H1 (cell line): Measurements from ENCODE around the gene DSTYK. TPM values are rescaled to one million over a fixed set of nuclear protein-coding genes. Genes with fewer than 3 reads are reported as not detected.

Experiments used
- CTCF ChIA-PET: fragments of 300-600 bp; sonication (Branson Sonifier 250); formaldehyde crosslinking; loops from one replicate; lab custom pipeline; 2021; ENCODE audit not compliant: partially characterized antibody; lab: Charles Lee
- POLR2A ChIA-PET: fragments of 300-600 bp; sonication (Branson Sonifier 250); formaldehyde crosslinking; loops from one replicate; lab custom pipeline; 2021; ENCODE audit warnings: inconsistent platforms; ENCODE audit not compliant: partially characterized antibody; lab: Charles Lee
- DNase-seq, 2 experiments: peaks; one replicate each; pipeline versions ENCODE4 v3.0.0 to v3.0.0-alpha.2; 2010 to 2022; ENCODE audit warnings: low spot score in 2 of 2, low read depth in 1 of 2, mixed read lengths in 1 of 2
- FAIRE-seq: peaks from 2 replicates; lab custom pipeline; 2011; peaks lifted over from hg19 to GRCh38; lab: Jason Lieb, UNC
- H2AFZ ChIP-seq: 2 replicates; pipeline ENCODE4 v1.8.1; 2012; ENCODE audit warnings: low read length, inconsistent platforms
- H2AK5ac ChIP-seq: 2 replicates; pipeline ENCODE4 v1.6.1; 2013; ENCODE audit warnings: low read depth, low read length
- H2BK120ac ChIP-seq: replicated peaks from 2 replicates; pipeline ENCODE3; 2013; ENCODE audit warnings: low read depth, low read length, inconsistent platforms
- H2BK12ac ChIP-seq: 2 replicates; pipeline ENCODE4 v1.6.1; 2013; ENCODE audit warnings: low read depth, low read length
- H2BK15ac ChIP-seq: 2 replicates; pipeline ENCODE4 v1.6.1; 2013; ENCODE audit warnings: low read length
- H2BK20ac ChIP-seq: 2 replicates; pipeline ENCODE4 v1.6.1; 2013; ENCODE audit warnings: low read length
- H2BK5ac ChIP-seq: 2 replicates; pipeline ENCODE4 v1.6.1; 2013; ENCODE audit warnings: low read depth, low read length
- H3K14ac ChIP-seq: 2 replicates; pipeline ENCODE4 v1.6.1; 2013; ENCODE audit warnings: inconsistent platforms; ENCODE audit not compliant: insufficient read length
- H3K18ac ChIP-seq: 2 replicates; pipeline ENCODE4 v1.6.1; 2013; ENCODE audit warnings: low read length; ENCODE audit errors: extremely low read depth
- H3K23ac ChIP-seq: 2 replicates; pipeline ENCODE4 v1.6.1; 2013; ENCODE audit warnings: inconsistent platforms; ENCODE audit not compliant: insufficient read length
- H3K23me2 ChIP-seq: 2 replicates; pipeline ENCODE4 v1.6.1; 2013; ENCODE audit warnings: low read depth, low read length
- H3K27ac ChIP-seq: 2 replicates; pipeline ENCODE4 v1.6.1; 2011; ENCODE audit warnings: low read depth, low read length, inconsistent platforms
- H3K27me3 ChIP-seq, 4 experiments: replicated peaks in 1 of 4; 1 replicate in 1 of 4; 2 replicates in 3 of 4; pipeline versions ENCODE4 v1.6.1 to v1.8.1; 2011 to 2013; ENCODE audit warnings: low read length in 3 of 4, mild to moderate bottlenecking in 3 of 4, inconsistent platforms in 2 of 4, mixed read lengths in 2 of 4, moderate library complexity in 1 of 4; ENCODE audit not compliant: control insufficient read depth in 3 of 4, insufficient read depth in 3 of 4; ENCODE audit errors: extremely low read depth in 1 of 4
- H3K36me3 ChIP-seq, 4 experiments: 2 replicates each; pipeline versions ENCODE4 v1.6.1 to v1.8.1; 2011 to 2013; ENCODE audit warnings: mild to moderate bottlenecking in 4 of 4, low read length in 3 of 4, moderate library complexity in 2 of 4, control low read depth in 1 of 4, inconsistent platforms in 1 of 4; ENCODE audit not compliant: insufficient read depth in 4 of 4, control insufficient read depth in 2 of 4
- H3K4ac ChIP-seq: replicated peaks from 2 replicates; pipeline ENCODE3; 2013; ENCODE audit warnings: low read length, low read depth, mixed read lengths, inconsistent platforms; ENCODE audit not compliant: insufficient read length
- H3K4me1 ChIP-seq, 4 experiments: replicated peaks in 1 of 4; 1 replicate in 1 of 4; 2 replicates in 3 of 4; pipeline versions ENCODE4 v1.6.1 to v1.8.1; 2011 to 2013; ENCODE audit warnings: low read length in 3 of 4, inconsistent platforms in 2 of 4, mixed read lengths in 1 of 4; ENCODE audit not compliant: insufficient read depth in 4 of 4, control insufficient read depth in 3 of 4
- H3K4me2 ChIP-seq, 2 experiments: 2 replicates each; pipeline versions ENCODE4 v1.6.1 to v1.8.1; 2011 to 2013; ENCODE audit warnings: low read depth in 2 of 2, low read length in 2 of 2, control low read depth in 1 of 2, inconsistent platforms in 1 of 2, mild to moderate bottlenecking in 1 of 2; ENCODE audit not compliant: insufficient read depth in 1 of 2
- H3K4me3 ChIP-seq, 4 experiments: fragments of 200-600, 300-600 bp in 1 of 4; sonication (generic), shearing (Covaris generic), sonication (Bioruptor Twin) in 1 of 4; 2 replicates each; pipeline versions ENCODE4 v1.5.1 to v1.8.1; 2011 to 2016; ENCODE audit warnings: low read length in 4 of 4, low read depth in 3 of 4, control low read depth in 2 of 4, inconsistent platforms in 2 of 4, mild to moderate bottlenecking in 2 of 4, mixed read lengths in 1 of 4, moderate library complexity in 1 of 4; ENCODE audit not compliant: insufficient read depth in 2 of 4; ENCODE audit errors: extremely low read depth in 1 of 4
- H3K56ac ChIP-seq: replicated peaks from 2 replicates; pipeline ENCODE3; 2013; ENCODE audit warnings: low read depth, mild to moderate bottlenecking, mixed read lengths, low read length, inconsistent platforms; ENCODE audit not compliant: insufficient read length
- H3K79me1 ChIP-seq: 2 replicates; pipeline ENCODE4 v1.6.1; 2013; ENCODE audit warnings: low read depth, low read length, control low read depth
- H3K79me2 ChIP-seq, 2 experiments: 2 replicates each; pipeline versions ENCODE4 v1.6.1 to v1.8.1; 2012 to 2013; ENCODE audit warnings: low read length in 2 of 2, mild to moderate bottlenecking in 2 of 2, inconsistent platforms in 1 of 2; ENCODE audit not compliant: insufficient read depth in 2 of 2, control insufficient read depth in 1 of 2
- H3K9ac ChIP-seq, 4 experiments: replicated peaks in 1 of 4; 1 replicate in 1 of 4; 2 replicates in 3 of 4; pipeline versions ENCODE4 v1.6.1 to v1.8.1; 2011 to 2013; ENCODE audit warnings: low read depth in 3 of 4, low read length in 3 of 4, control low read depth in 2 of 4, mild to moderate bottlenecking in 2 of 4, moderate library complexity in 2 of 4, inconsistent platforms in 1 of 4; ENCODE audit errors: extremely low read depth in 1 of 4
- H3K9me3 ChIP-seq, 2 experiments: 2 replicates each; pipeline versions ENCODE4 v1.6.1 to v1.8.1; 2012 to 2013; ENCODE audit warnings: mild to moderate bottlenecking in 2 of 2, moderate library complexity in 2 of 2, control low read depth in 1 of 2, inconsistent platforms in 1 of 2, low read depth in 1 of 2, low read length in 1 of 2, mixed read lengths in 1 of 2; ENCODE audit not compliant: insufficient read depth in 2 of 2
- H4K20me1 ChIP-seq, 2 experiments: replicated peaks in 1 of 2; 2 replicates each; pipeline versions ENCODE3 to v1.8.1; 2011 to 2013; ENCODE audit warnings: inconsistent platforms in 2 of 2, low read length in 2 of 2, mild to moderate bottlenecking in 1 of 2; ENCODE audit not compliant: insufficient read depth in 2 of 2, control insufficient read depth in 1 of 2
- H4K5ac ChIP-seq: 2 replicates; pipeline ENCODE4 v1.6.1; 2013; ENCODE audit warnings: low read length, low read depth, mixed read lengths, inconsistent platforms; ENCODE audit not compliant: insufficient read length
- H4K8ac ChIP-seq: 2 replicates; pipeline ENCODE4 v1.8.0; 2013; ENCODE audit warnings: mild to moderate bottlenecking, moderate library complexity, low read length, inconsistent platforms; ENCODE audit not compliant: insufficient read depth; ENCODE audit errors: extremely low read depth
- H4K91ac ChIP-seq: replicated peaks from 2 replicates; pipeline ENCODE3; 2013; ENCODE audit warnings: low read length, mixed read lengths, inconsistent platforms; ENCODE audit not compliant: insufficient read length
- EGR1 ChIP-seq: IDR thresholded peaks from 2 replicates; pipeline ENCODE4 v1.6.1; 2011; ENCODE audit warnings: low read depth, low read length, borderline replicate concordance
- HDAC2 ChIP-seq, 2 experiments: fragments of 300-600 bp in 1 of 2; sonication (generic) in 1 of 2; IDR thresholded peaks; 2 replicates each; pipeline ENCODE4 v1.6.1; 2011 to 2012; ENCODE audit warnings: low read depth in 2 of 2, low read length in 2 of 2, mild to moderate bottlenecking in 2 of 2, moderate library complexity in 2 of 2, borderline replicate concordance in 1 of 2, inconsistent platforms in 1 of 2
- KDM4A ChIP-seq: IDR thresholded peaks from one replicate; pipeline ENCODE4 v1.7.1; 2012; ENCODE audit warnings: low read depth, mild to moderate bottlenecking, moderate library complexity, low read length, inconsistent platforms; ENCODE audit not compliant: severe bottlenecking
- POLR2A ChIP-seq, 2 experiments: IDR thresholded peaks; 1 replicate in 1 of 2; 2 replicates in 1 of 2; pipeline ENCODE4 v1.6.1; 2011; ENCODE audit warnings: low read depth in 2 of 2, low read length in 2 of 2, mild to moderate bottlenecking in 2 of 2; ENCODE audit errors: control extremely low read depth in 1 of 2
- SIX5 ChIP-seq: IDR thresholded peaks from 2 replicates; pipeline ENCODE4 v1.6.1; 2011; ENCODE audit warnings: mild to moderate bottlenecking, low read depth, low read length
- SP4 ChIP-seq: IDR thresholded peaks from 2 replicates; pipeline ENCODE4 v1.6.1; 2012; ENCODE audit warnings: low read length, inconsistent platforms
- TAF7 ChIP-seq: optimal IDR thresholded peaks from 2 replicates; pipeline ENCODE3; 2011; ENCODE audit warnings: low read depth, mild to moderate bottlenecking, inconsistent platforms, low read length, moderate library complexity, borderline replicate concordance
- TCF12 ChIP-seq: IDR thresholded peaks from 2 replicates; pipeline ENCODE4 v1.6.1; 2011; ENCODE audit warnings: low read depth, mild to moderate bottlenecking, low read length
- WGBS, 2 experiments: shearing (Covaris generic) in 1 of 2; methylation state at CpG; one replicate each; pipeline versions ENCODE4 v1.1.6 to v1.1.7; 2013 to 2015; ENCODE audit warnings: low lambda C conversion rate in 2 of 2, mixed read lengths in 2 of 2, inconsistent platforms in 1 of 2, low coverage in 1 of 2, missing lambda C conversion rate in 1 of 2; ENCODE audit not compliant: insufficient replicate concordance in 2 of 2, insufficient coverage in 1 of 2, insufficient read length in 1 of 2; ENCODE audit errors: extremely low coverage in 1 of 2, missing lambda C conversion rate in 1 of 2; 5-methylcytosine and 5-hydroxymethylcytosine counted together
- polyA plus RNA-seq, 7 experiments: library from polyadenylated mRNA; depleted of rRNA in 3 of 7; stranded (reverse) in 5 of 7; unstranded in 2 of 7; fragments of >200 nt in 5 of 7; fragments of 200-250 nt in 2 of 7; gene quantifications; 1 replicate in 5 of 7; 2 replicates in 1 of 7; 4 replicates in 1 of 7; pipeline versions ENCODE4 v1.2.1 to v1.2.3, GENCODE V29; 2011 to 2013; ENCODE audit warnings: missing spikeins in 2 of 7, mixed read lengths in 2 of 7
- total RNA-seq: library from RNA; stranded (reverse); fragmentation: NEBNext Ultra II Directional; extraction: Animal tissue kit (Norgen Biotek cat#: 25700); gene quantifications from 2 replicates; pipeline ENCODE4 v1.2.1, GENCODE V29; 2021
- TF ChIP-seq, protein P1 (sequence below): IDR thresholded peaks from 2 replicates; pipeline ENCODE4 v1.6.1; 2012; ENCODE audit warnings: low read length, inconsistent platforms

Gene DSTYK
- total and polyA plus RNA-seq, 2 of the 8 experiments (the other 6 are each of a cell fraction or from before 2014, with no cell fraction given) = 2.7 to 8.5 TPM

- 0 out of 2 replicates have a peak, but pooled peaks cover 2% of the 10 kb centered on the region for H3K79me1 ChIP-seq
- no peaks in the 10 kb centered on the region for H4K20me1 ChIP-seq
- H3K18ac ChIP-seq = no peak overlapping the region
- H3K9me3 ChIP-seq = no peaks in the 10 kb centered on the region
- no peak overlapping the region for H3K4me2 ChIP-seq
- no peak overlapping the region for H2BK120ac ChIP-seq
- 0 out of 2 replicates have a peak, but pooled peaks cover 2% of the 10 kb centered on the region for H3K23me2 ChIP-seq
- FAIRE-seq (no peak), DNase-seq (no peak)
- no peak overlapping the region for H2AK5ac ChIP-seq
- no peak overlapping the region for H3K27ac ChIP-seq
- H4K5ac ChIP-seq = no peak overlapping the region
- H2BK15ac ChIP-seq = no peak overlapping the region
- H3K27me3 ChIP-seq = no peaks in the 10 kb centered on the region
- H2BK20ac ChIP-seq = no peak overlapping the region
- WGBS, 2 experiments = 82% methylated on average over 1 of the region's 1 CpG; no CpG with 5 or more reads in 1 of the 2 experiments
- H3K9ac ChIP-seq = no peak overlapping the region
- no peak overlapping the region for H3K23ac ChIP-seq
- POLR2A ChIA-PET = no interaction called here
- H3K4me3 ChIP-seq = no peak overlapping the region
- CTCF ChIA-PET = interaction anchor here (0.6 kb wide), 1 partner anchor 177 kb away, joined by 3 read pairs; no protein-coding TSS in a partner anchor
- no peak overlapping the region for H3K56ac ChIP-seq
- no peak overlapping the region for H4K91ac ChIP-seq
- H3K36me3 ChIP-seq = no peaks in the 10 kb centered on the region
- peaks cover 0 to 5% (median 3%) of the 10 kb centered on the region in 4 experiments; a peak in 3 of 7 replicates for H3K4me1 ChIP-seq
- no peak overlapping the region for H2BK5ac ChIP-seq
- H2BK12ac ChIP-seq = no peak overlapping the region
- H2AFZ ChIP-seq = no peak overlapping the region
- no peak overlapping the region for H4K8ac ChIP-seq
- peaks cover 0 to 5% of the 10 kb centered on the region in 2 experiments; a peak in 1 of 4 replicates for H3K79me2 ChIP-seq
- no peak for TF ChIP-seq KDM4A
- TF ChIP-seq, protein P1, sequence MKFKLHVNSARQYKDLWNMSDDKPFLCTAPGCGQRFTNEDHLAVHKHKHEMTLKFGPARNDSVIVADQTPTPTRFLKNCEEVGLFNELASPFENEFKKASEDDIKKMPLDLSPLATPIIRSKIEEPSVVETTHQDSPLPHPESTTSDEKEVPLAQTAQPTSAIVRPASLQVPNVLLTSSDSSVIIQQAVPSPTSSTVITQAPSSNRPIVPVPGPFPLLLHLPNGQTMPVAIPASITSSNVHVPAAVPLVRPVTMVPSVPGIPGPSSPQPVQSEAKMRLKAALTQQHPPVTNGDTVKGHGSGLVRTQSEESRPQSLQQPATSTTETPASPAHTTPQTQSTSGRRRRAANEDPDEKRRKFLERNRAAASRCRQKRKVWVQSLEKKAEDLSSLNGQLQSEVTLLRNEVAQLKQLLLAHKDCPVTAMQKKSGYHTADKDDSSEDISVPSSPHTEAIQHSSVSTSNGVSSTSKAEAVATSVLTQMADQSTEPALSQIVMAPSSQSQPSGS = no peak
- TF ChIP-seq TAF7 = no peak
- TF ChIP-seq TCF12 = no peak
- no peak for TF ChIP-seq HDAC2 (IDR thresholded peaks at IDR 0.05; ENCODE audit: borderline replicate concordance in 1 of 2, low read depth in 2 of 2, low read length in 2 of 2)
- TF ChIP-seq SIX5 = no peak
- TF ChIP-seq POLR2A (IDR thresholded peaks at IDR 0.05; ENCODE audit: control extremely low read depth in 1 of 2, low read depth in 2 of 2, low read length in 2 of 2) = no peak
- TF ChIP-seq EGR1 = no peak
- no peak for TF ChIP-seq SP4
- H3K4ac ChIP-seq = no peak overlapping the region
- H3K14ac ChIP-seq = no peak overlapping the region
Measured at GRCh38 chr1:205214756-205215155, 3.3 kb upstream of the DSTYK start.
